OCI-LY7 (cell line): Measurements from ENCODE around the gene VPS35L. TPM values are rescaled to one million over a fixed set of nuclear protein-coding genes. Genes with fewer than 3 reads are reported as not detected.

ENCODE experiments used
- BruUV-seq: library from RNA; stranded (reverse); fragments of 400-500 nt; replicated peaks from 2 replicates; lab custom pipeline; 2021; lab: Mats Ljungman, UMichigan
- CTCF ChIA-PET: fragments of 300-600 bp; sonication (Branson Sonifier 250); formaldehyde crosslinking; loops from one replicate; lab custom pipeline; 2022; ENCODE audit warnings: antibody characterized with exemption; ENCODE audit not compliant: unreplicated experiment; lab: Charles Lee
- POLR2A ChIA-PET: fragments of 300-600 bp; sonication (Branson Sonifier 250); formaldehyde crosslinking; loops from one replicate; lab custom pipeline; 2022; ENCODE audit warnings: antibody characterized with exemption; lab: Charles Lee
- DNase-seq: peaks from one replicate; pipeline ENCODE4 v3.0.0-alpha.2; 2015; ENCODE audit warnings: low spot score
- H2AFZ ChIP-seq: fragments of 200-600 bp; sonication (generic), shearing (Covaris generic); 2 replicates; pipeline ENCODE4 v1.6.1; 2014; ENCODE audit warnings: mild to moderate bottlenecking, antibody characterized with exemption, low read length, moderate library complexity
- H3K27ac ChIP-seq: fragments of 200-600 bp; sonication (generic); 2 replicates; pipeline ENCODE4 v1.5.1; 2014; ENCODE audit warnings: mixed run types, low read depth, mild to moderate bottlenecking, moderate library complexity, low read length, inconsistent platforms; ENCODE audit not compliant: poor library complexity, severe bottlenecking
- H3K36me3 ChIP-seq: fragments of 200-600 bp; sonication (generic); 2 replicates; pipeline ENCODE4 v1.6.1; 2014; ENCODE audit warnings: mild to moderate bottlenecking, antibody characterized with exemption, low read length, moderate library complexity, mixed read lengths; ENCODE audit not compliant: insufficient read depth
- H3K4me1 ChIP-seq: fragments of 200-600 bp; sonication (generic); 2 replicates; pipeline ENCODE4 v1.5.1; 2014; ENCODE audit warnings: mild to moderate bottlenecking, low read length; ENCODE audit not compliant: insufficient read depth, poor library complexity, severe bottlenecking
- H3K4me2 ChIP-seq: fragments of 200-600 bp; sonication (generic); 2 replicates; pipeline ENCODE4 v1.6.1; 2014; ENCODE audit warnings: mild to moderate bottlenecking, low read length
- H3K4me3 ChIP-seq: fragments of 200-600 bp; sonication (generic); 2 replicates; pipeline ENCODE4 v1.5.1; 2014; ENCODE audit warnings: mild to moderate bottlenecking, low read depth, low read length; ENCODE audit not compliant: poor library complexity, severe bottlenecking
- H3K79me2 ChIP-seq: fragments of 200-600 bp; sonication (generic); 2 replicates; pipeline ENCODE4 v1.6.1; 2016; ENCODE audit warnings: low read depth, mild to moderate bottlenecking, low read length, moderate library complexity, mixed read lengths; ENCODE audit not compliant: insufficient read depth
- H3K9me2 ChIP-seq: fragments of 200-600 bp; sonication (generic); 2 replicates; pipeline ENCODE4 v1.6.1; 2016; ENCODE audit warnings: mild to moderate bottlenecking, low read length, mixed read lengths; ENCODE audit not compliant: insufficient read depth
- H3K9me3 ChIP-seq: fragments of 200-600 bp; sonication (generic); 2 replicates; pipeline ENCODE4 v1.6.1; 2014; ENCODE audit warnings: mild to moderate bottlenecking, mixed run types, low read length, mixed read lengths
- H4K20me1 ChIP-seq: fragments of 200-600 bp; sonication (generic); 2 replicates; pipeline ENCODE4 v1.6.1; 2014; ENCODE audit warnings: mild to moderate bottlenecking, antibody characterized with exemption, low read length, moderate library complexity, mixed read lengths; ENCODE audit not compliant: insufficient read depth
- EZH2phosphoT487 ChIP-seq: fragments of 200-600 bp; sonication (generic); IDR thresholded peaks from 2 replicates; pipeline ENCODE4 v1.6.1; 2018; ENCODE audit warnings: low read depth, borderline replicate concordance, mild to moderate bottlenecking, mixed run types, antibody characterized with exemption, low read length, moderate library complexity, mixed read lengths
- intact Hi-C: fragments of 100-400 bp; cut with micrococcal nuclease; formaldehyde crosslinking; loops from one replicate; pipeline ENCODE4 v1.10.0; 2022; ENCODE audit not compliant: unreplicated experiment
- total RNA-seq, 2 experiments: library from RNA; depleted of rRNA in 1 of 2; stranded (reverse); fragments of >200 nt in 1 of 2; shearing (Covaris generic) in 1 of 2; gene quantifications; 2 replicates each; pipeline ENCODE4 v1.2.3, GENCODE V29; 2014 to 2022
- TF ChIP-seq, protein P1 (sequence below): fragments of 200-600 bp; sonication (generic); conservative IDR thresholded peaks from 2 replicates; pipeline ENCODE4 v1.5.1; 2014; ENCODE audit warnings: mild to moderate bottlenecking, antibody characterized with exemption, low read length, moderate library complexity, mixed read lengths

The VPS35L gene
- total RNA-seq, 2 experiments from 2014 or later = 16.5 to 65.2 TPM

DNA sequence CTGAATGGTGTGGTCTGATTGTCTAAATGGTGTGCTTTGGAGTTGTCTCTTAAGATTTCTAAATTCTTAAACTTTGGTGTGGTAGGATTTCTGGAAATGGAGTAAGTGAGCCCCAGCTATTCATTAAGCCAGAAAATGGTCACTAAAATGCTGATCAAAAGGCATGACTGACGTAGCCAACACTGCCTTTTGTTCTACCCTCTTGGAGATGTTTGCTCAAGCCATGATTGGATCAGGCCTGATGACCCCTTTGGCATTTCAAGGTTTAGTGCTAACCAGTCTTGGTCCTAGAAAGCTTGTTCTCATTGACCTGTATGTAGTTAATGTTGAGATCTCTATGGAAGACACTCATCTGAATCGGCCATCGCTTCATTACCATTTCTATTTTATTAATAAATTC, 94.5 kb downstream of the VPS35L start:
- H3K4me1 ChIP-seq = no peaks in the 10 kb centered on the region
- no peaks in the 10 kb centered on the region for H4K20me1 ChIP-seq
- intact Hi-C loops = no loop called here
- H3K9me2 ChIP-seq = no peaks in the 10 kb centered on the region
- H2AFZ ChIP-seq = no peak overlapping the region
- H3K27ac ChIP-seq = no peak overlapping the region
- no peak for DNase-seq
- H3K36me3 ChIP-seq = peaks cover 25% of the 10 kb centered on the region
- no TSS peak for BruUV-seq
- no peak overlapping the region for H3K4me2 ChIP-seq
- POLR2A ChIA-PET = interaction anchor here (0.6 to 1.0 kb wide), 2 partner anchors 8 to 10 kb away, joined by 3 read pairs; no protein-coding TSS in a partner anchor
- H3K4me3 ChIP-seq = no peak overlapping the region
- no peaks in the 10 kb centered on the region for H3K9me3 ChIP-seq
- CTCF ChIA-PET = interaction anchor here (0.5 kb wide), 1 partner anchor 517 kb away, joined by 3 read pairs; no protein-coding TSS in a partner anchor
- H3K79me2 ChIP-seq = no peaks in the 10 kb centered on the region
- TF ChIP-seq, protein P1, sequence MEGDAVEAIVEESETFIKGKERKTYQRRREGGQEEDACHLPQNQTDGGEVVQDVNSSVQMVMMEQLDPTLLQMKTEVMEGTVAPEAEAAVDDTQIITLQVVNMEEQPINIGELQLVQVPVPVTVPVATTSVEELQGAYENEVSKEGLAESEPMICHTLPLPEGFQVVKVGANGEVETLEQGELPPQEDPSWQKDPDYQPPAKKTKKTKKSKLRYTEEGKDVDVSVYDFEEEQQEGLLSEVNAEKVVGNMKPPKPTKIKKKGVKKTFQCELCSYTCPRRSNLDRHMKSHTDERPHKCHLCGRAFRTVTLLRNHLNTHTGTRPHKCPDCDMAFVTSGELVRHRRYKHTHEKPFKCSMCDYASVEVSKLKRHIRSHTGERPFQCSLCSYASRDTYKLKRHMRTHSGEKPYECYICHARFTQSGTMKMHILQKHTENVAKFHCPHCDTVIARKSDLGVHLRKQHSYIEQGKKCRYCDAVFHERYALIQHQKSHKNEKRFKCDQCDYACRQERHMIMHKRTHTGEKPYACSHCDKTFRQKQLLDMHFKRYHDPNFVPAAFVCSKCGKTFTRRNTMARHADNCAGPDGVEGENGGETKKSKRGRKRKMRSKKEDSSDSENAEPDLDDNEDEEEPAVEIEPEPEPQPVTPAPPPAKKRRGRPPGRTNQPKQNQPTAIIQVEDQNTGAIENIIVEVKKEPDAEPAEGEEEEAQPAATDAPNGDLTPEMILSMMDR = no peak
- TF ChIP-seq EZH2phosphoT487 = no peak

DNA sequence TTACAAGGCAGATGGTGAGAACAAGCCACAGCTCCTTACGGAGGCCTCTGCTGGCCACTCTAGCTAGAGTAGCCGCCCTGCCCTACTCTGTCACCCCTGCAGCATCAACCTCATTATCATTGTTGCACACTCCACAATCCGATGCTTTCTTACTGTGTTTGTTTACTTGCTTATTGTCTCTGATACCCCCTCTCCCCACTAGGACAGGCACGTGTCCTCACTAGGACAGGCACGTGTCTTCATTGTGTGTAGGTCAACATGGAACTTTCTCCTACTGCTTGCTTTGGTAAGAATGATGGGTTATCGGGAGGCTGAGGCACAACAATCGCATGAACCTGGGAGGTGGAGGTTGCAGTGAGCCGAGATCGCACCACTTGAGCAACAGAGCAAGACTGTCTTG, 98.6 kb downstream of the VPS35L start:
- no peaks in the 10 kb centered on the region for H3K9me2 ChIP-seq
- H3K36me3 ChIP-seq = peaks cover 25% of the 10 kb centered on the region
- H3K9me3 ChIP-seq = no peaks in the 10 kb centered on the region
- TF ChIP-seq, protein P1 = no peak
- TF ChIP-seq EZH2phosphoT487 = no peak
- DNase-seq = no peak
- no peaks in the 10 kb centered on the region for H3K4me1 ChIP-seq
- no TSS peak for BruUV-seq
- intact Hi-C loops = no loop called here
- no peaks in the 10 kb centered on the region for H4K20me1 ChIP-seq
- H3K4me3 ChIP-seq = no peak overlapping the region
- CTCF ChIA-PET = no interaction called here
- POLR2A ChIA-PET = interaction anchor here (0.7 kb wide), 1 partner anchor 975 kb away, joined by 4 read pairs; no protein-coding TSS in a partner anchor
- no peak overlapping the region for H2AFZ ChIP-seq
- H3K4me2 ChIP-seq = no peak overlapping the region
- no peaks in the 10 kb centered on the region for H3K79me2 ChIP-seq
- no peak overlapping the region for H3K27ac ChIP-seq

DNA sequence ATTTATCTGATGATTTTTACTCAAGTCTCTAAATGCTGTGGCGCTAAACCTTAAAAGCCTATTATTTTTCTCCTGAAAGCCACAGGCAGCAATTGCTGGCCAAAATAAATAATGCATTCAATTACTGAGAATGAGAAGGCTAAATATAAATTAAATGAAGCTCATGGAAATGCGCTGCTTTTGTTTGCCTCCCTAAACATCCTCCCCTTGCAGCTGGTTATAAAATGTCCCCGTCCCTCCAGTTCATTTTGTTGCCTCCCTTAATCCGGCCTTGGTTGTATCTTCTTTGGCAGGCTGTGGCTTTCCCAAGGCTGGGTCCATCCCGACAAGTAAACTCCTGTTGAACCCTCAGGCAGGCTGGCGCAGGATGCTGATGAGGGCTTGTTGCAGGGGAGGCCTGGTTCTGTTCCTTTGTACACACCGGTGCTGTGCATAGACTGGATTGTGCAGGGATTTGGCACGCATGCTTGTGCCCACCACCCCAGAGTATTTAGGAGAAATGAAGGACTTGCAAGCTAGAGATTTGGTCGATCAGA, 99.8 kb downstream of the VPS35L start:
- Histone ChIP-seq H3K9me2 (no peaks in the 10 kb centered on the region), H2AFZ (no peak overlapping the region), H3K4me2 (no peak overlapping the region), H3K9me3 (no peaks in the 10 kb centered on the region), H3K36me3 (peaks cover 21% of the 10 kb centered on the region), H3K4me1 (no peaks in the 10 kb centered on the region), H3K4me3 (no peak overlapping the region), H3K79me2 (no peaks in the 10 kb centered on the region), H3K27ac (no peak overlapping the region), H4K20me1 (no peaks in the 10 kb centered on the region)
- ChIA-PET POLR2A (no interaction called here), CTCF (no interaction called here)
- BruUV-seq = no TSS peak
- no peak for TF ChIP-seq EZH2phosphoT487
- TF ChIP-seq, protein P1 = no peak
- intact Hi-C loops = no loop called here
- DNase-seq = no peak
